CD4-positive, alpha-beta T cell treated with Interferon alpha-2 for 1 hour (primary cell): ENCODE results near the gene EMP2.
"Not testable (repeated sequence)": the region's sequence is repeated elsewhere in the genome, so short reads cannot be mapped to it uniquely, and the experiment has no call there.

Experiments used
- DNase-seq, 2 donors: peaks; one replicate each; pipeline ENCODE4 v3.0.0-alpha.2; 2020 to 2022

The EMP2 gene, protein sequence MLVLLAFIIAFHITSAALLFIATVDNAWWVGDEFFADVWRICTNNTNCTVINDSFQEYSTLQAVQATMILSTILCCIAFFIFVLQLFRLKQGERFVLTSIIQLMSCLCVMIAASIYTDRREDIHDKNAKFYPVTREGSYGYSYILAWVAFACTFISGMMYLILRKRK

DNA sequence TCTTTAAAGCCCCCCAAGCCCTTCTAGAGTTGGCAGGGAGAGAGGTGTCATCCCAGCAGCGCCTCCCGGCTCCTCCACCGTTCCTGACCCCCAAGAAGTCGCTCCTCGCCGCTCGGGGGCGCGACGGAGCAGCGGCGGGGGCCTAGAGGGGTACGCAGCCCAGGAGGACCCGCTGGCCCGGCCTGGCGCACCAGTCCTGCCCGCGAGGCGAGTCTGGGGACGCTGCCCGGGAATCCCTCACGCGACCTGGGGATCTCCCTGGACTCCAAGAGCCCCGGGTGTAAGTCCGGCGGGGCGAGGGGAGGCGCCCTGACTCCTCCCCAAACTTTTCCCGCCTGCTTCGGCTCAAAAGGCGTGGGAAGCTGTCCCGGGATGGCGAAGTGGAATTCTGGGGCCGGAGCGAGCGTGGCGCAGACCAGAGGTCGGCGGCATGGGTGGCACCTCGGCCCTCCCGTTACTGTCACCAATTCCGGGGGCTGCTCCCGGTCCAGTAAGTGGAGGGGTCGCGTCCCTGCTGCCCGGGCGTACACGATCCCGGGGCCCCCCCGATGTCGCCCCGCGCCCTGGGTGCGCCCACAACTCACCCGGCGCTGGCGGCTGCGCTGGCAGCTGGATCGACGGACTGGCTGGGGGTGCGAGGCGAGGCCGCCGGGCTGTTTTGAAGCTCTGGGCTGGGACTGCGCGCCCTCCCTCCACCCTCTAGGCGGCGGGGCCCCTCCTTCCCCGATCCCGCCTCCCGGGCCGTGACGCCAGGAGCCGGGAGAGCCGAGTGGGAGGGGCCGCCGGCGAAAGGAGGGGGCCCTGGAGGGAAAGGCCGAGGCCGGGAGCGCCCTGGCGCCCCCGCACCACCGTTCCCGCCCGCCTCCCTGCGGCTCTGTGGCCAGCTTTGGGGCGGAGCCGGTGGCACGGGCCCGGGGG is at the start of gene EMP2:
Gene EMP2, minus strand, starts transcription at position 634 of the 918 bp plus-strand sequence. CDS start 32,981 bp downstream, outside the sequence.
- no peak for DNase-seq

DNA sequence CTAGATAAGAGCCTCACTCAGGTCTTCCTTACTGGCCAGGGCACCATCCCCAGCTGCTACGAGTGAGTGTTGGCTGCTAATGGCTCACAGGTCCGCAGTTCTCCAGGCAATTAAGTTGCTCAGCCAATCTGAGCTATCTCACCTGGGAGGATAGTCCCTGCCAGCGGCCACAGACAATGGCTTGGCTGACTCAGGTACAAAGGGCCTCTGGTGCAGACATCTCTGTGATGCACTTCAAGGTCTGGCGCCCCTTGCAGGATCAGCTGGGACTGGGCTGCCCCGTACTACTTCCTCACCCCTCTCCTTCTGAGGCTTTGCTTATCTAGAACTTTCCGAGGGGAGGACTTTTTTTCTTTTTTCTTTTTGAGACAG is 49.2 kb upstream of the EMP2 start:
- DNase-seq, result no peak

- no peak for DNase-seq
These were observed 45.4 kb upstream of the EMP2 start for GRCh38 chr16:10625595-10626357.

DNA sequence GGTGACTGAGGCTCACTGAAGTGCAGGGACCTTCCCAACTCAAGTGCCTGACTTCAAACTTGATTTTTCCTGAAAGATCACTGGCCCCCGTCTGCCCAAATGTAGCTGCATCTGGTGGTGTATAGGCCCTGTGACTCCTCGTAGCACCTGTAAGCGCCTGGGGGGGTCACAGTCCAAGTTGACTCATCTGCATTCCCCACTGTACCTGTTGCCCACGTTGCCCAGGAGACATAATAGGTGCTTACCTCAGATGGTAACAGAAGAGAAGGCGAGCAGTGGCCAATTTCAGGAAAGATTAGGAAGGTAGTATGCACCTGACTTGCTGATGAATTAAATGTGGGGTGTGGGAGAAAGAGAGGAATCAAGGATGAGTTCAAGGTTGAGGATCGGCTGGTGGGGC is 44.1 kb upstream of the EMP2 start:
- no peak for DNase-seq

GRCh38 chr16:10623059-10623458 is 42.7 kb upstream of the EMP2 start:
- no peak for DNase-seq

DNA sequence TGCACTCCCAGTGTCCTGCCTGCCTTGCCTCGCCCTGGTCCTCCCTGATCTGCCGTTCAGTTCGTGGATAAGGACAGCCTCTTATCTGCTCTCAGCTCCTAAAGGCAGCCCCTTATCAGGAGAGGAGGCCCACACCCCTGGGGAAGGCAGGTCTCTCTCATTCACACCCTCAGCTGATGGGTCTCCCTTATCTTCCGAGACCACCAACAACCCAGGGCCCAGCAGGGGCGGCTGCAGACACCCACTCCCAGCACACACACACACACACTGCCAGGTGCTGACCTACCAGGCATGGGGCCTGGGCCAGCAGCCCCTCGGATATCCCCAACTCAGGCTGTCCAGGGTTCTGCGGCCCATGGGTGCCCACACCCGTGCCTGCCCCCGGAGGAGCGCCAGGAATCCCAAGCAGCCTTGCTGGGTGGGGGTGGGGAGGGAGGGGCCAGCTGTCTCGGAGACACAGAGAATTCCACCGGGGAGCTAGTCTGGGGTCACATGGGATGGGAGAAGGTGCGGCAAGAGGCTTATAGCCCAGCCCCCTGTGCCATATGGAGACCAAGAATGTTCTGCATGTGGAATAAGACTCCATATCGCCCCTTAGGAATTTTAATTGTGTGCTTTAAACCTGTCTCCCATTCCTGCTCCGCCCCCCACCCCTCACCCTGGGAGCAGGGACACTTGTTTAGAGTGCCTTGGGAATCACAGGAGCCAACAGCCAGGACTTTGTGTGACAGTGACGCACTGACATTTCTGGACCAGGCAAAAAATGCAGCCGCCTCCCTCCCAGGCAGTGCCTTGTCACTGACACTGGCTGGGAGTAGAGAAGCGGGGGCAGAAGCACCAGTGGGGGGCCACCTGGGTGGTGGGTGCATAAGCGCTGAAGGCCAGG is 41.9 kb upstream of the EMP2 start:
- DNase-seq, result no peak

GRCh38 chr16:10621216-10621949 is 41.0 kb upstream of the EMP2 start:
- not testable (repeated sequence) for DNase-seq

DNA sequence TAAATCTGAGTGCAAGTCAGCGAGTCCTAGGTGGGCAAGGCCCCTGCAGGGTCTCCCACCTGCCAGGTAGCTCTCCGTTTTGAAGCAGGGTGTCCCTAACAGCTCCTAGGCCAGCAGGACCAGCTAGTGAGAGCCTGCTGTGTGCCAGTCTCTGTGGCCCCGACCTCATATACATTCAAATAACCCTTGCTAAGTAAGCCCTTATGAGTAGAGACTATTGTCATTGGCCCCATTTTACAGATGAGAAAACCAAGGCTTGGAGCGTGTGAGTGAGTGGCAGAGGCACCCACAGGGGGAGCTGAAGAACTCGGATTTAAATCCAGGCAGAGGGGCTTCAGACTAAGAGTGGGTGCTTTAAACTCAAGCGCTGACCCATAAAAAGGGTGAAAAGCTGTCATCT is 39.7 kb upstream of the EMP2 start:
- DNase-seq, result no peak

DNA sequence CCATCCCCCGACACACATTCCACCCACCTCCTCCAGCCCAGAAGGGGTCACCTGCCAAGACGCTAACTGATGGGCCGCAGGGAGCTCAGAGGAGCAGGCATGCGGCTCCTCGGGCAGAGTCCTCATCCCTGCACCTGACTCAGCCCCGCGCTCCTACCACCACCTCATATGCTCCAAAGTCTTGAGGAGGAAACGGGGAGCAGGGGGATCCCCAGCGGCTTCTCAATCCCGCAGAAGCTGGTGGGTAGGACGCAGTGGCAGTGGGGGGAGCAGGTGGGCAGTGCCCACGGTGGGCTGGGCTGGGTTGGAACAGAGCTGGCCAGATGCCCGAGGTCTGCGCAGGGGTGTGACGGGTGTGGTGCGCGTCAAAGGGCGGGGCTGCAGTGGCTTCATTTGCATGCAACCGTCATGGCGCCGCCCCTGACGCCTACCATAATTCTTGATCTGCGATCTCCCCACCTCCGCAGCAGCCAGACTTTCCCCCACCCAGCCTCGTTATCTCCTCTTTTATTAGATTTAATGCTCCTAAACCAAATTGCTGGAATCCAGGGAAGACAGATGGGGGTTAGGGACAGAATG is 39.0 kb upstream of the EMP2 start:
- peak in 1 of 2 donors; percentile 18 for DNase-seq

GRCh38 chr16:10618710-10619209 is 38.4 kb upstream of the EMP2 start:
- no peak for DNase-seq

DNA sequence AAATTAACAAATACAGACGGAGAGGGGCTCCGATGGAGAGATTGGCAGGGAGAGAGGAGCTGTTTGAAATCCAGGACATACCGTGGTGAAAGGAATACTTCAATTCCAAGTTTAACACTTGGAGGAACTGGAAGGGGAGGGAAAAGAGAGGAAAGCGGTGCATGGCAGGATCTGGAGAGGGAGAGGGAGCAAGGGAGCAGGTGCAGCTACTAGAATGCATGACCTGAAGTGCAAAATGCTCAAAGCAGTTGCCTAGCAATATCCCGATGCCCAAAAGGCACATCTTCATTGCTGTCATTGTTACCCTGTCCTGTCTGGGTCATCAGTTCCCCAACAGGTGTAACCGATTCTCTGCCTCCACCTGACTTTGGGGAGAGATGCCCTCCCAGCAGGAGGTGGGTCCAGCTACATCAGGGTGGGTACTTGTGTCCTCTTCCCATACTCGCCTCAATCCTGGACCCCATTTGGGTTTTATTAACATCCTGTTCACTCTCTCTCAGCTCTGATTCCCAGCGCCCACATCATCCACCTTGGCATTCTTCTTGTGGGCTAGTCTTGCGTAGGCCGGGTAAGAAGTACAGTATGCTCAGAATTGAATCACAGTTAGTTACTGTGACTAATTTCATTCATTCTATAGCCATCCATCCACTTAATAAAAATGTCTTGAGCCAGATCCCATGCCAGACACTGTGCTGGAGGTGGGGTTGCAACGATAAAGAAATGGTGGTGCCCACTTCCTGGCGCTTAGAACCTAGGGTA is 37.4 kb upstream of the EMP2 start:
- no peak for DNase-seq

DNA sequence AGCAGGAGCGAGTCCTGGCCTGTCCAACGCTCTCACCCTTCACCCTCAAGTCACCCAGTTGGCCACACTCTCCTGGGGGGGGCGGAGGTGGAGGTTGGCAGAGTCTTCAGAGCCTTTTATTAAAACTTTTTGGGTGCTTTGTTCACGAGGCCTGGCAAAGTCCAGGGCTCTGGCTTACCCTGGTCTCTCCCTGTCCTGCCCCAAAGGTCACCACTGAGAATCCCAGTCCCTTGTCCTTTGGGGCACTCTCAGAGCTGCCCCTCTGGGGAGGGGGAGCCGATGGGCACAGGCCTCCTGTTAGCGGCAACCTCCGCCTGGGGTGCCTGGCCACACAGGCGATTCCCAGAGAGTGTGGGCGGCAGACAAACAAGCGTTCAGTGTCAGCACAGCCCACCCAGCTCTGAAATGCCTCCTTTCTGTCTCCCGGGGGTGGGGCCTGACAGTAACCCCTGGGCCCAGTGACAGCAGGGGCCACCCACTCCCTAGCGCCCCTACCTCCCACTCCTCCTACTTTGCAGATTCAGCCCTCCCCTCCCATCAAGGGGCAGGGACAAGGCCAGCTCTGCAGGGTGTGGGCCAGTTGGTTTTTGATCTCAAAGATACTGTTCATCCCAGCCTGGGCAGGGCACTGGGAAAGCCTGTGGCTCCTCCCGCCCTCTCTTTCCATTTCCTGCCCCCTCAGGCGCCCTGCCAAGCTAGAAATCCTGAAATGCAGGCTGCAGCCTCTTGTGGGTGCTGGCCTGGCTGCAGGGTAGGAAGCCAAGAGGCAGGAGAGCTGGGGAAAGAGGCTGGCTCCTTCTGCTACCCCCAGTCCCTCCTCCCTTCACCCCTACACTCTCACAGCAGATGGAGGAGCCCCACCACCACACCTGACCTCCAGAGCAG is 36.6 kb upstream of the EMP2 start:
- DNase-seq, result no peak

GRCh38 chr16:10616419-10616755 is 36.0 kb upstream of the EMP2 start:
- DNase-seq, result no peak

DNA sequence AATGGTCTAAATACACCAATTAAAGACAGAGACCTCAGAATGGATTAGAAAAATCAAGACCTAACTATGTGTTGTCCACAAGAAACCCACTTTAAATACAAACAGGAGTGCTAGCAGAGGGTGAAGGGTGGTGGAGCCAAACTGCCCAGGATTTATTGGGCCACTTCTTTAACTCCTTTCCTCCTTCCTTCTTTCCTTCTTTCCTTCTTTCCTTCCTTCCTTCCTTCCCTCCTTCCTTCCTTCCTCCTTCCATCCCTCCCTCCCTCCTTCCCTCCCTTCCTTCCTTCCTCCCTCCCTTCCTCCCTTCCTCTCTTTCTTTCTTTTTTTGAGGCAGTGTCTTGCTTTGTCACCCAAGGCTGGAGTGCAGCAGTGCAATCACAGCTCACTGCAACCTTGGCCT is 34.3 kb upstream of the EMP2 start:
- no peak for DNase-seq

DNA sequence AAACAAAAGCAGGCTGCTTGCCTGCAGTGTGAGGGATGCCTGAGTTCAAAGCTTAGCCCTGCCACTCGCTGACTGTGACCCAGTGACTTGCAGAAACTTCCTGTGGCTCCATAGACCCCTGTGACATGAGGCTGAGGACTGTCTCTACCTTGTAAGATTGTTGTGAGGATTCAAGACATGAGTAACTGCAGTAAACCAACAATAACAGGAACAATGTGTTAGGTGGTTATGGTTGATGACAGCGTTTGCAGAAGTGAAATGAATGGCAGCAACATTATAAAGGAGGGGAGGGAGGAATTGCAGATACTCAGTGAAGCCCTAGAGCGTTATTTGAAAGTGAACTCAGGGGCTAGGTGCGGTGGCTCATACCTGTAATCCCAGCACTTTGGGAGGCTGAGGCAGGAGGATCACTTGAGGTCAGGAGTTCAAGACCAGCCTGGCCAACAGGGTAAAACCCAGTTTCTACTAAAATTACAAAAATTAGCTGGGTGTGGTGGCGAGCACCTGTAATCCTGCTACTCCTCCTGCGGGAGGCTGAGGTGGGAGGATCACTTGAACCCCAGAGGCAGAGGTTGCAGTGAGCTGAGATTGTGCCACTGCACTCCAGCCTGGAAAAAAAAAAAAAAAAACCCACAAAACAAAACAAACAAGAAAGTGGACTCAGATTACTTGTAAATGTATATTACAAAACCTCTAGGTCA is 33.5 kb upstream of the EMP2 start:
- DNase-seq, result no peak

DNA sequence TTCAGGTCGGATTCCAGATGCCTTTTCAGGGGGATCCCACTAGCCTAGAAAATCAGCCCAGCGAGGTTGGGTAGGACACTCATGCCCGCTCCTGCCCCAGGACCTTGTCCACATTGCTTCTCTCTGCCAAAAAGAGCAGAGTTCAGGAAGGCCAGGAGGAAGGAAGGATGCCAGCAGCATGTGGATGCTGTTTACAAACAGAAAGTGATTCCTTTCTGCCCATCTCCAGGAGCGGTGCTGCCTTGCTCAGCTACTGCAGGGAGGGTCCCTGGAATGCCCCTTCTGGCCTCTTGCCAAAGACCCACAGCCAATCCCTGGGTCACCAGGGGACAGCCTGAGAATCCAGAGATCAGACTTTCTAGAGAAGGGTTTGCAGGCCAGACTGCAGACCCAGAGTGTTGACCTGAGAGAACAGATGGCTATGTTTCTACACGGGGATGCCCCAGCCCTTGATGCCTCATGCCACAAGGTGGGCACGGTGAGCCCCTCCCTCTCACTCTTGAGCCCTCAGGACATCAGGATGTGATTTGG is 32.3 kb upstream of the EMP2 start:
- no peak for DNase-seq

DNA sequence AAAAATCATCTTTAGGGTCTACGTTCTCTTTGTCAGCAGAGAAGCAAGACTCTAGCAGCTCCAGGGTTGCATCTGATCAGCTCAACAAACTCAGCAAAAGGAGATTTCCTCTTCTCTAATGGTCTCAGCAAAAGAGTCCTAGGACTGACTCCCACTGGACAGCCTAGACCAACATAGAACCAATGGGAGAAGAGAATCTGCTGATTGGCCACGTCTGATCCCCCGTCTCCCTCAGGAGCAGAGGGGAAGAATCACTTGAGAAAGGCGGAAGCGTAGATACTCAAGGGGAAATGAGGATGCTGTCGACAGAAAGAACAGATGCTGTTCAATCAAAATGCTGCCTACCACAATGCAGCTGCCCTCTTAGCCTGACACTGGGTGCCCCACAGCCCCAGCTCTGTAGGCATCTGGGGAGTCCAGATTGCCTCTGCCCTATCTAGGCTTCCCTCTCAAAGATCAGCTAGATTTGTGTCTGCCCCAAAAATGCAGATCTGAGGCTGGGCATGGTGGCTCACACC is 31.5 kb upstream of the EMP2 start:
- DNase-seq, result no peak

- no peak for DNase-seq
These were observed 30.2 kb upstream of the EMP2 start for GRCh38 chr16:10610499-10611184.
